SK-N-SH (cell line): ENCODE data around the gene RBMS3. TPM values are rescaled to one million over a fixed set of nuclear protein-coding genes. Genes with fewer than 3 reads are reported as not detected.

Experiments
- CTCF ChIA-PET: fragments of 300-600, 350-600 bp; formaldehyde crosslinking; extraction: SDS; loops from one replicate; lab custom pipeline; 2021; lab: Yijun Ruan, JAX
- POLR2A ChIA-PET: fragments of 350-600 bp; sonication (Branson Sonifier 250); formaldehyde crosslinking; extraction: SDS; loops from one replicate; lab custom pipeline; 2020; ENCODE audit warnings: antibody characterized with exemption, inconsistent platforms; lab: Yijun Ruan, JAX
- DNase-seq: peaks from one replicate; pipeline ENCODE4 v3.0.0; 2012
- H2AFZ ChIP-seq: fragments of 200-600 bp; sonication (generic); 2 replicates; pipeline ENCODE4 v1.8.1; 2016; ENCODE audit warnings: antibody characterized with exemption, mild to moderate bottlenecking, low read depth
- H3F3A ChIP-seq: fragments of 200-600 bp; sonication (generic); replicated peaks from 2 replicates; pipeline ENCODE3; 2016; ENCODE audit warnings: antibody characterized with exemption, mild to moderate bottlenecking; ENCODE audit not compliant: insufficient read depth
- H3K27ac ChIP-seq, 2 experiments: fragments of 200-500 bp in 1 of 2; fragments of 200-600 bp in 1 of 2; sonication (Bioruptor generic) in 1 of 2; sonication (generic), shearing (Covaris generic) in 1 of 2; 2 replicates each; pipeline versions ENCODE4 v1.5.1 to v1.6.1; 2014 to 2016; ENCODE audit warnings: low read depth in 2 of 2, inconsistent platforms in 1 of 2, low read length in 1 of 2, mild to moderate bottlenecking in 1 of 2, mixed read lengths in 1 of 2
- H3K27me3 ChIP-seq: fragments of 200-600 bp; sonication (generic), shearing (Covaris generic); 2 replicates; pipeline ENCODE4 v1.6.1; 2016; ENCODE audit warnings: mixed run types; ENCODE audit not compliant: insufficient read depth
- H3K36me3 ChIP-seq, 2 experiments: fragments of 200-500 bp in 1 of 2; fragments of 200-600 bp in 1 of 2; sonication (Bioruptor generic) in 1 of 2; sonication (generic) in 1 of 2; replicated peaks in 1 of 2; 2 replicates each; pipeline versions ENCODE3 to v1.5.1; 2014 to 2016; ENCODE audit warnings: low read length in 1 of 2, mild to moderate bottlenecking in 1 of 2; ENCODE audit not compliant: insufficient read depth in 2 of 2, control insufficient read depth in 1 of 2
- H3K4me1 ChIP-seq, 2 experiments: fragments of 200-500 bp in 1 of 2; fragments of 200-600 bp in 1 of 2; sonication (Bioruptor generic) in 1 of 2; sonication (generic), shearing (Covaris generic) in 1 of 2; 2 replicates each; pipeline versions ENCODE4 v1.5.1 to v1.6.1; 2014 to 2016; ENCODE audit warnings: low read depth in 1 of 2, low read length in 1 of 2, mixed run types in 1 of 2; ENCODE audit not compliant: insufficient read depth in 2 of 2, control insufficient read depth in 1 of 2
- H3K4me2 ChIP-seq: fragments of 200-600 bp; sonication (generic), shearing (Covaris generic); 2 replicates; pipeline ENCODE4 v1.6.1; 2017; ENCODE audit warnings: mixed run types
- H3K4me3 ChIP-seq, 2 experiments: fragments of 200-500 bp in 1 of 2; fragments of 200-600 bp in 1 of 2; sonication (Bioruptor generic) in 1 of 2; sonication (generic), shearing (Covaris generic) in 1 of 2; 2 replicates each; pipeline versions ENCODE4 v1.5.1 to v1.8.1; 2014 to 2016; ENCODE audit warnings: low read depth in 2 of 2, inconsistent platforms in 1 of 2, low read length in 1 of 2, mild to moderate bottlenecking in 1 of 2, mixed read lengths in 1 of 2, moderate library complexity in 1 of 2
- H3K79me2 ChIP-seq: fragments of 200-600 bp; sonication (generic); 2 replicates; pipeline ENCODE4 v1.8.1; 2017; ENCODE audit warnings: mild to moderate bottlenecking; ENCODE audit not compliant: insufficient read depth
- H3K9ac ChIP-seq: fragments of 200-600 bp; sonication (generic); 2 replicates; pipeline ENCODE4 v1.6.1; 2017; ENCODE audit warnings: mixed run types
- H3K9me2 ChIP-seq: fragments of 200-600 bp; sonication (generic); 2 replicates; pipeline ENCODE4 v1.6.1; 2017; ENCODE audit warnings: mixed run types
- H3K9me3 ChIP-seq: fragments of 200-600 bp; sonication (generic); 2 replicates; pipeline ENCODE4 v1.6.1; 2017; ENCODE audit warnings: mixed run types, mild to moderate bottlenecking, moderate library complexity
- H4K20me1 ChIP-seq: fragments of 200-600 bp; sonication (generic); 2 replicates; pipeline ENCODE4 v1.6.1; 2017; ENCODE audit warnings: mild to moderate bottlenecking, mixed run types; ENCODE audit not compliant: insufficient read depth
- ELF1 ChIP-seq: IDR thresholded peaks from 2 replicates; pipeline ENCODE4 v1.4.0; 2012
- FOSL2 ChIP-seq: IDR thresholded peaks from 2 replicates; pipeline ENCODE4 v1.4.0; 2012; ENCODE audit warnings: low read depth, mild to moderate bottlenecking, moderate library complexity, borderline replicate concordance
- FOXM1 ChIP-seq: IDR thresholded peaks from 2 replicates; pipeline ENCODE4 v1.4.0; 2012; ENCODE audit warnings: low read depth, mild to moderate bottlenecking
- GATA2 ChIP-seq: sonication (generic); formaldehyde crosslinking; IDR thresholded peaks from 2 replicates; pipeline ENCODE4 v1.5.0; 2020; ENCODE audit warnings: mild to moderate bottlenecking, missing genetic modification reagents
- MEF2A ChIP-seq: IDR thresholded peaks from 2 replicates; pipeline ENCODE4 v1.4.0; 2012; ENCODE audit warnings: low read depth, borderline replicate concordance
- NRF1 ChIP-seq: IDR thresholded peaks from 2 replicates; pipeline ENCODE4 v1.6.1; 2012; ENCODE audit warnings: low read depth, mild to moderate bottlenecking, low read length
- POLR2AphosphoS5 ChIP-seq: IDR thresholded peaks from 2 replicates; pipeline ENCODE4 v1.6.1; 2012; ENCODE audit warnings: low read depth, low read length
- RCOR1 ChIP-seq: fragments of 150-350 bp; IDR thresholded peaks from 2 replicates; pipeline ENCODE4 v1.6.1; 2017; ENCODE audit warnings: antibody characterized with exemption, low read length
- SIN3A ChIP-seq: IDR thresholded peaks from 2 replicates; pipeline ENCODE4 v1.6.1; 2012; ENCODE audit warnings: low read depth, mild to moderate bottlenecking, low read length, moderate library complexity, borderline replicate concordance
- TAF1 ChIP-seq: IDR thresholded peaks from 2 replicates; pipeline ENCODE4 v1.6.1; 2012; ENCODE audit warnings: low read depth, mild to moderate bottlenecking, low read length, moderate library complexity, borderline replicate concordance
- TEAD4 ChIP-seq: IDR thresholded peaks from 2 replicates; pipeline ENCODE4 v1.4.0; 2012; ENCODE audit warnings: mild to moderate bottlenecking, borderline replicate concordance; ENCODE audit not compliant: insufficient read depth
- YY1 ChIP-seq: IDR thresholded peaks from 2 replicates; pipeline ENCODE4 v1.4.0; 2012; ENCODE audit warnings: low read depth, mild to moderate bottlenecking
- WGBS: methylation state at CpG from one replicate; pipeline ENCODE4 v1.1.6; 2017; ENCODE audit warnings: low lambda C conversion rate; 5-methylcytosine and 5-hydroxymethylcytosine counted together
- polyA plus RNA-seq, 3 experiments: library from polyadenylated mRNA; depleted of rRNA; stranded (reverse); fragments of >200 nt; gene quantifications; 2 replicates each; pipeline ENCODE4 v1.2.3, GENCODE V29; 2012
- TF ChIP-seq, protein P1 (sequence below): IDR thresholded peaks from 2 replicates; pipeline ENCODE4 v1.4.0; 2012; ENCODE audit warnings: low read depth, borderline replicate concordance
- TF ChIP-seq, protein P2 (sequence below): IDR thresholded peaks from 2 replicates; pipeline ENCODE4 v1.4.0; 2012; ENCODE audit warnings: low read depth, borderline replicate concordance
- TF ChIP-seq, protein P3 (sequence below): fragments of 150-350 bp; IDR thresholded peaks from 2 replicates; pipeline ENCODE4 v1.6.1; 2016; ENCODE audit warnings: mild to moderate bottlenecking, low read depth, low read length
- TF ChIP-seq, protein P4 (sequence below): fragments of 150-350 bp; IDR thresholded peaks from 2 replicates; pipeline ENCODE4 v1.6.1; 2017; ENCODE audit warnings: antibody characterized with exemption, low read length, low read depth, borderline replicate concordance

RBMS3 gene
- polyA plus RNA-seq, 1 of the 3 experiments (the other 2 are of a cell fraction) = 8.2 TPM

DNA sequence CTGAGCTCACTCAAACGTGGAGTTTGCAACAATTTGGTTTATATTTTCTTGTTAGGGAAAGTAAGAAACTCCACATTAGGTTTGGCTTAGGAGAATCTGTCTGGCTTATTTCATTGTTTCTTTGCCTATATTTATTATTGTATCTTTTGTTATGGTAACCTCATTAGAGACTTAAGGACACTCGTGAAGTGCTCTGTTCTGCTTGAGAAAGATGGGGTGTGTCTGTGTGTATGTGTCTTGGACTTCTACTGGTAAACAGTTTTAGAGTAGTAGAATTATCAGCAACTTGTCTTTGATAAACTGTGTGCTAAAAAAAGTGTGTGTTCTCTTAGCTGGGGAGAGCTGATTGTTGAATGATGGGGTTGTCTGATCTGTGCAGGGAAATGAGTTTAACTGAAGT lies 306.5 kb downstream of the RBMS3 start:
- ChIA-PET POLR2A (no interaction called here), CTCF (interaction anchor here (0.6 to 1.0 kb wide), 2 partner anchors 46 to 80 kb away, joined by 3 read pairs; no protein-coding TSS in a partner anchor)

DNA sequence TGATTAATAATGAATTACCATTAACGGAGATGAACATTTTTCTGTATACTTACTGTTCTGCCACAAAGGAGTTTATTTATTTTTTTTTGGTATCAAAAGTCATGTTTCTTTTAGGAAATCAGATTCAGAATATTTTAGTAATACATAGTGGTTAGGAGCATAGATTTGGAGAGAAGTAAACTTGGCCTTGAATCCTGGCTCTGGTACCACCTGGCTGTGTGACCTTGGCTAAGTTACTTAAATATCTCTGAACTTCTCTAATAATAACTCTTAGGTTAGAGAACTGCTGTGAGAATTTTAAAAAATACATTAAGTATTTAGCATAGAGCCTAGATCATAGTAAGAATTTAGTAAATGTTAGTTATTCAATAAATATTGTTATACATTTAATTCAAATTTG lies 309.1 kb downstream of the RBMS3 start:
- Histone ChIP-seq H3K9ac (no peak overlapping the region), H3K27me3 (no peaks in the 10 kb centered on the region), H4K20me1 (no peaks in the 10 kb centered on the region), H3K79me2 (peaks cover 16% of the 10 kb centered on the region; the same call in 1 of the 2 replicates), H2AFZ (no peak overlapping the region), H3K4me1 (no peaks in the 10 kb centered on the region; a peak in 3 of 4 replicates), H3F3A (no peaks in the 10 kb centered on the region), H3K9me3 (no peaks in the 10 kb centered on the region), H3K4me2 (no peak overlapping the region), H3K4me3 (no peak overlapping the region), H3K9me2 (no peaks in the 10 kb centered on the region), H3K36me3 (peaks cover 8 to 17% of the 10 kb centered on the region in 2 experiments), H3K27ac (no peak overlapping the region)
- TF ChIP-seq SIN3A (no peak), GATA2 (CRISPR knock-in tag) (no peak)
- POLR2A ChIA-PET = no interaction called here
- DNase-seq = no peak
- WGBS = 86% methylated on average over 1 of the region's 1 CpG
- CTCF ChIA-PET = no interaction called here

More for the DNA sequence above, 306.5 kb downstream of the RBMS3 start:
- H3K27ac ChIP-seq = no peak overlapping the region
- no peak overlapping the region for H3K9ac ChIP-seq
- TF ChIP-seq YY1 = no peak
- no peak for TF ChIP-seq TEAD4
- no peak for TF ChIP-seq FOXM1
- no peak for TF ChIP-seq TAF1
- no peak for TF ChIP-seq NRF1
- TF ChIP-seq, protein P1, sequence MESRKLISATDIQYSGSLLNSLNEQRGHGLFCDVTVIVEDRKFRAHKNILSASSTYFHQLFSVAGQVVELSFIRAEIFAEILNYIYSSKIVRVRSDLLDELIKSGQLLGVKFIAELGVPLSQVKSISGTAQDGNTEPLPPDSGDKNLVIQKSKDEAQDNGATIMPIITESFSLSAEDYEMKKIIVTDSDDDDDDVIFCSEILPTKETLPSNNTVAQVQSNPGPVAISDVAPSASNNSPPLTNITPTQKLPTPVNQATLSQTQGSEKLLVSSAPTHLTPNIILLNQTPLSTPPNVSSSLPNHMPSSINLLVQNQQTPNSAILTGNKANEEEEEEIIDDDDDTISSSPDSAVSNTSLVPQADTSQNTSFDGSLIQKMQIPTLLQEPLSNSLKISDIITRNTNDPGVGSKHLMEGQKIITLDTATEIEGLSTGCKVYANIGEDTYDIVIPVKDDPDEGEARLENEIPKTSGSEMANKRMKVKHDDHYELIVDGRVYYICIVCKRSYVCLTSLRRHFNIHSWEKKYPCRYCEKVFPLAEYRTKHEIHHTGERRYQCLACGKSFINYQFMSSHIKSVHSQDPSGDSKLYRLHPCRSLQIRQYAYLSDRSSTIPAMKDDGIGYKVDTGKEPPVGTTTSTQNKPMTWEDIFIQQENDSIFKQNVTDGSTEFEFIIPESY = no peak
- TF ChIP-seq FOSL2 = no peak
- TF ChIP-seq POLR2AphosphoS5 = no peak
- H3K9me3 ChIP-seq = no peaks in the 10 kb centered on the region
- H3K4me1 ChIP-seq = peaks cover 0 to 11% of the 10 kb centered on the region in 2 experiments; a peak in 2 of 4 replicates
- H3K4me3 ChIP-seq = no peak overlapping the region
- 92% methylated on average over 2 of the region's 2 CpGs for WGBS
- H3K4me2 ChIP-seq = no peak overlapping the region
- no peak overlapping the region for H2AFZ ChIP-seq
- no peaks in the 10 kb centered on the region for H3K27me3 ChIP-seq
- no peaks in the 10 kb centered on the region for H4K20me1 ChIP-seq
- DNase-seq = no peak
- H3K36me3 ChIP-seq = peaks cover 8 to 17% of the 10 kb centered on the region in 2 experiments
- H3K79me2 ChIP-seq = peaks cover 24% of the 10 kb centered on the region; the same call in 1 of the 2 replicates
- H3F3A ChIP-seq = no peaks in the 10 kb centered on the region
- H3K9me2 ChIP-seq = no peaks in the 10 kb centered on the region

DNA sequence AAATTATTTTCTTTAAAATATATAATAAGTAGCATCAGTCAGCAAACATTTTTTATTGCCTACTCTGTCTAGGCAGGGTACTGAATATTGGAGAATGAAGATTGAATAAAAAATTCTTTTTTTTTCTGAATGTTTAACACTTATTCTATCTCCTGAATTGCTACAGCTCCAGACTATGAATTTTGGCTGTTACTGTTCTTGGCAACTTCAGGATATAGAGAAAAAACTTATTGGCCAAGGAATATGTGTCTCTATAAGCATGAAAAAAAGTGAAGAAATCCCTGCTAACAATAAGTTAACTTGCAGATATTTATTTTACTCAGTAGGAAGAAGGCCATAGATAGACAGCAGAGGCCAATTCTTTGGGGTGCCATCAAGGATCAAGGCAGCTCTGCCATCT lies 309.6 kb downstream of the RBMS3 start:
- Histone ChIP-seq H3K36me3 (peaks cover 8 to 17% of the 10 kb centered on the region in 2 experiments), H4K20me1 (no peaks in the 10 kb centered on the region), H3K4me3 (no peak overlapping the region), H3K4me1 (no peaks in the 10 kb centered on the region; a peak in 3 of 4 replicates), H3K9me3 (no peaks in the 10 kb centered on the region), H3F3A (no peaks in the 10 kb centered on the region), H3K9me2 (no peaks in the 10 kb centered on the region), H2AFZ (no peak overlapping the region), H3K4me2 (no peak overlapping the region), H3K27ac (no peak overlapping the region), H3K79me2 (peaks cover 19% of the 10 kb centered on the region; the same call in 1 of the 2 replicates), H3K27me3 (no peaks in the 10 kb centered on the region), H3K9ac (no peak overlapping the region)
- ChIA-PET POLR2A (no interaction called here), CTCF (no interaction called here)
- DNase-seq = no peak
- TF ChIP-seq, protein P2, sequence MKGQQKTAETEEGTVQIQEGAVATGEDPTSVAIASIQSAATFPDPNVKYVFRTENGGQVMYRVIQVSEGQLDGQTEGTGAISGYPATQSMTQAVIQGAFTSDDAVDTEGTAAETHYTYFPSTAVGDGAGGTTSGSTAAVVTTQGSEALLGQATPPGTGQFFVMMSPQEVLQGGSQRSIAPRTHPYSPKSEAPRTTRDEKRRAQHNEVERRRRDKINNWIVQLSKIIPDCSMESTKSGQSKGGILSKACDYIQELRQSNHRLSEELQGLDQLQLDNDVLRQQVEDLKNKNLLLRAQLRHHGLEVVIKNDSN = no peak
- no peak for TF ChIP-seq NRF1
- no peak for TF ChIP-seq RCOR1
- TF ChIP-seq, protein P3, sequence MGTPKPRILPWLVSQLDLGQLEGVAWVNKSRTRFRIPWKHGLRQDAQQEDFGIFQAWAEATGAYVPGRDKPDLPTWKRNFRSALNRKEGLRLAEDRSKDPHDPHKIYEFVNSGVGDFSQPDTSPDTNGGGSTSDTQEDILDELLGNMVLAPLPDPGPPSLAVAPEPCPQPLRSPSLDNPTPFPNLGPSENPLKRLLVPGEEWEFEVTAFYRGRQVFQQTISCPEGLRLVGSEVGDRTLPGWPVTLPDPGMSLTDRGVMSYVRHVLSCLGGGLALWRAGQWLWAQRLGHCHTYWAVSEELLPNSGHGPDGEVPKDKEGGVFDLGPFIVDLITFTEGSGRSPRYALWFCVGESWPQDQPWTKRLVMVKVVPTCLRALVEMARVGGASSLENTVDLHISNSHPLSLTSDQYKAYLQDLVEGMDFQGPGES = no peak
- TF ChIP-seq MEF2A = no peak
- TF ChIP-seq, protein P1 = no peak
- no peak for TF ChIP-seq ELF1
- TF ChIP-seq, protein P4, sequence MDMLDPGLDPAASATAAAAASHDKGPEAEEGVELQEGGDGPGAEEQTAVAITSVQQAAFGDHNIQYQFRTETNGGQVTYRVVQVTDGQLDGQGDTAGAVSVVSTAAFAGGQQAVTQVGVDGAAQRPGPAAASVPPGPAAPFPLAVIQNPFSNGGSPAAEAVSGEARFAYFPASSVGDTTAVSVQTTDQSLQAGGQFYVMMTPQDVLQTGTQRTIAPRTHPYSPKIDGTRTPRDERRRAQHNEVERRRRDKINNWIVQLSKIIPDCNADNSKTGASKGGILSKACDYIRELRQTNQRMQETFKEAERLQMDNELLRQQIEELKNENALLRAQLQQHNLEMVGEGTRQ = no peak
